ENCODE measurements around the gene PTH1R. TPM values are rescaled to one million over a fixed set of nuclear protein-coding genes. Genes with fewer than 3 reads are reported as not detected.

PTH1R gene
- total RNA-seq, 2 donors from 2014 or later: 0.69 to 4.8 TPM

- Histone ChIP-seq H3K9ac (ENCODE audit: extremely low read depth, low read length, poor library complexity, severe bottlenecking) (no peak overlapping the region), H3K27ac (ENCODE audit: low read depth, low read length) (no peak overlapping the region), H3K9me3 (ENCODE audit: control insufficient read depth, low read length) (no peaks in the 10 kb centered on the region), H3K4me1 (ENCODE audit: control insufficient read depth, insufficient read depth, low read length) (no peaks in the 10 kb centered on the region), H3K27me3 (ENCODE audit: control insufficient read depth, insufficient read depth, low read length, poor library complexity, severe bottlenecking) (no peaks in the 10 kb centered on the region), H3K4me3 (ENCODE audit: low read length) (no peak overlapping the region), H3K36me3 (ENCODE audit: control insufficient read depth, insufficient read depth, low read length) (no peaks in the 10 kb centered on the region)
- peak; percentile 42 for DNase-seq
- Mint-ChIP-seq H3K4me3 (no peak overlapping the region), H3K27me3 (ENCODE audit: insufficient read depth) (peaks cover 1% of the 10 kb centered on the region), H3K27ac (no peak overlapping the region), H3K4me1 (peaks cover 20% of the 10 kb centered on the region), H3K9me3 (no peaks in the 10 kb centered on the region), H3K36me3 (ENCODE audit: low read depth) (no peaks in the 10 kb centered on the region)
- no peak for TF ChIP-seq CTCF (conservative IDR thresholded peaks at IDR 0.05)
- WGBS, 2 experiments (ENCODE audit: insufficient coverage in 1 of 2, insufficient read length in 1 of 2): 79 to 87% methylated on average over 2 to 7 of the region's 7 CpGs
These were observed 28.4 kb upstream of the PTH1R start for GRCh38 chr3:46849045-46849631.

- no peak for TF ChIP-seq CTCF (conservative IDR thresholded peaks at IDR 0.05)
- H3K4me1 ChIP-seq (ENCODE audit: control insufficient read depth, insufficient read depth, low read length): no peaks in the 10 kb centered on the region
- H3K27me3 ChIP-seq (ENCODE audit: control insufficient read depth, insufficient read depth, low read length, poor library complexity, severe bottlenecking): no peaks in the 10 kb centered on the region
- Mint-ChIP-seq H3K4me1 (peaks cover 20% of the 10 kb centered on the region), H3K27me3 (ENCODE audit: insufficient read depth) (peaks cover 3% of the 10 kb centered on the region), H3K27ac (no peak overlapping the region), H3K4me3 (no peak overlapping the region), H3K36me3 (ENCODE audit: low read depth) (no peaks in the 10 kb centered on the region), H3K9me3 (no peaks in the 10 kb centered on the region)
- H3K9ac ChIP-seq (ENCODE audit: extremely low read depth, low read length, poor library complexity, severe bottlenecking): no peak overlapping the region
- no peaks in the 10 kb centered on the region for H3K9me3 ChIP-seq (ENCODE audit: control insufficient read depth, low read length)
- no peak overlapping the region for H3K27ac ChIP-seq (ENCODE audit: low read depth, low read length)
- WGBS, 2 experiments (ENCODE audit: insufficient coverage in 1 of 2, insufficient read length in 1 of 2): 81 to 83% methylated on average over 4 to 7 of the region's 7 CpGs
- no peak overlapping the region for H3K4me3 ChIP-seq (ENCODE audit: low read length)
- peak; percentile 43 for DNase-seq
- no peaks in the 10 kb centered on the region for H3K36me3 ChIP-seq (ENCODE audit: control insufficient read depth, insufficient read depth, low read length)
These were observed 27.6 kb upstream of the PTH1R start for GRCh38 chr3:46849686-46850467.

- no peak overlapping the region for H3K27ac ChIP-seq (ENCODE audit: low read depth, low read length)
- Mint-ChIP-seq H3K4me3 (no peak overlapping the region), H3K27ac (no peak overlapping the region), H3K36me3 (ENCODE audit: low read depth) (no peaks in the 10 kb centered on the region), H3K9me3 (no peaks in the 10 kb centered on the region), H3K4me1 (peaks cover 17% of the 10 kb centered on the region), H3K27me3 (ENCODE audit: insufficient read depth) (peaks cover 3% of the 10 kb centered on the region)
- H3K9me3 ChIP-seq (ENCODE audit: control insufficient read depth, low read length): no peaks in the 10 kb centered on the region
- no peaks in the 10 kb centered on the region for H3K4me1 ChIP-seq (ENCODE audit: control insufficient read depth, insufficient read depth, low read length)
- no peak for DNase-seq
- H3K36me3 ChIP-seq (ENCODE audit: control insufficient read depth, insufficient read depth, low read length): no peaks in the 10 kb centered on the region
- H3K4me3 ChIP-seq (ENCODE audit: low read length): no peak overlapping the region
- no peaks in the 10 kb centered on the region for H3K27me3 ChIP-seq (ENCODE audit: control insufficient read depth, insufficient read depth, low read length, poor library complexity, severe bottlenecking)
- no peak overlapping the region for H3K9ac ChIP-seq (ENCODE audit: extremely low read depth, low read length, poor library complexity, severe bottlenecking)
- 63 to 67% methylated on average over 1 of the region's 1 CpG for WGBS, 2 experiments (ENCODE audit: insufficient coverage in 1 of 2, insufficient read length in 1 of 2)
- TF ChIP-seq CTCF (conservative IDR thresholded peaks at IDR 0.05): no peak
These were observed 27.1 kb upstream of the PTH1R start for GRCh38 chr3:46850468-46850779.
